LoVo (cell line): ENCODE results near the gene KIFC3.
"Not testable (repeated sequence)": the region's sequence is repeated elsewhere in the genome, so short reads cannot be mapped to it uniquely, and the experiment has no call there.

Experiments
- DNase-seq: peaks from one replicate; pipeline ENCODE4 v3.0.0-alpha.2; 2016; ENCODE audit warnings: low spot score

Gene KIFC3

GRCh38 chr16:57785924-57786323 is 16.4 kb downstream of the KIFC3 start:
- no peak for DNase-seq

GRCh38 chr16:57785385-57785784 is 16.9 kb downstream of the KIFC3 start:
- no peak for DNase-seq

- no peak for DNase-seq
Observed at GRCh38 chr16:57784334-57784733, 18.0 kb downstream of the KIFC3 start.

GRCh38 chr16:57783883-57784282 is 18.4 kb downstream of the KIFC3 start:
- no peak for DNase-seq

GRCh38 chr16:57783116-57783515 is 19.2 kb downstream of the KIFC3 start:
- no peak for DNase-seq

- not testable (repeated sequence) for DNase-seq
Observed at GRCh38 chr16:57782607-57783055, 19.7 kb downstream of the KIFC3 start.

GRCh38 chr16:57781741-57782606 is 20.3 kb downstream of the KIFC3 start:
- DNase-seq, result no peak

GRCh38 chr16:57781349-57781740 is 20.9 kb downstream of the KIFC3 start:
- no peak for DNase-seq

GRCh38 chr16:57779836-57780235 is 22.5 kb downstream of the KIFC3 start:
- DNase-seq, result not testable (repeated sequence)

GRCh38 chr16:57778658-57779057 is 23.6 kb downstream of the KIFC3 start:
- DNase-seq, result no peak

- DNase-seq, result no peak
Observed at GRCh38 chr16:57775661-57776469, 26.4 kb downstream of the KIFC3 start.

- DNase-seq, result no peak
Observed at GRCh38 chr16:57774705-57775285, 27.5 kb downstream of the KIFC3 start.

- no peak for DNase-seq
Observed at GRCh38 chr16:57773655-57774295, 28.5 kb downstream of the KIFC3 start.

GRCh38 chr16:57773019-57773418 is 29.3 kb downstream of the KIFC3 start:
- DNase-seq, result no peak

GRCh38 chr16:57771141-57771785 is 31.0 kb downstream of the KIFC3 start:
- DNase-seq, result no peak

GRCh38 chr16:57770361-57770760 is 31.9 kb downstream of the KIFC3 start:
- no peak for DNase-seq

- no peak for DNase-seq
Observed at GRCh38 chr16:57769541-57770145, 32.6 kb downstream of the KIFC3 start.

GRCh38 chr16:57766714-57767348 is 35.5 kb downstream of the KIFC3 start:
- no peak for DNase-seq

GRCh38 chr16:57765160-57765728 is 37.0 kb downstream of the KIFC3 start:
- no peak for DNase-seq
